Tibial artery (tissue), 4 donors: ENCODE measurements around the gene IGDCC3.

Source experiments
- DNase-seq, 2 donors: peaks; one replicate each; pipeline ENCODE4 v3.0.0-alpha.2; 2019
- H3K27ac ChIP-seq, 2 donors: fragments of 200-600 bp; sonication (generic) in 1 of 2; 1 replicate in 1 of 2; 2 replicates in 1 of 2; pipeline ENCODE4 v1.5.1; 2018 to 2019; ENCODE audit warnings: mild to moderate bottlenecking in 1 of 2
- H3K27me3 ChIP-seq, 2 donors: fragments of 200-600 bp; sonication (generic) in 1 of 2; one replicate each; pipeline versions ENCODE4 v1.5.1 to v1.6.0; 2016 to 2019
- H3K36me3 ChIP-seq, 3 donors: fragments of 200-600 bp; sonication (generic) in 2 of 3; one replicate each; pipeline ENCODE4 v1.5.1; 2016 to 2019; ENCODE audit warnings: mild to moderate bottlenecking in 2 of 3
- H3K4me1 ChIP-seq, 4 donors: fragments of 200-600 bp; sonication (generic) in 2 of 4; 1 replicate in 3 of 4; 2 replicates in 1 of 4; pipeline ENCODE4 v1.5.1; 2016 to 2019
- H3K4me3 ChIP-seq, 2 donors: fragments of 200-600 bp; sonication (generic) in 1 of 2; 1 replicate in 1 of 2; 2 replicates in 1 of 2; pipeline ENCODE4 v1.5.1; 2018 to 2019; ENCODE audit warnings: mild to moderate bottlenecking in 2 of 2
- H3K9me3 ChIP-seq, 3 donors: fragments of 200-600 bp; sonication (generic) in 1 of 3; one replicate each; pipeline ENCODE4 v1.5.1; 2016 to 2019
- intact Hi-C: fragments of 100-400 bp; cut with DNase I; formaldehyde crosslinking; loops from one replicate; pipeline ENCODE4 v1.15.0; 2023; ENCODE audit warnings: low total_unique reads
- TF ChIP-seq, protein P1 (sequence below), 2 experiments: fragments of 200-600 bp in 1 of 2; fragments of 450-650 bp in 1 of 2; IDR thresholded peaks; one replicate each; pipeline ENCODE4 v1.5.1; 2017 to 2019; ENCODE audit warnings: antibody characterized with exemption in 2 of 2, mild to moderate bottlenecking in 1 of 2, moderate library complexity in 1 of 2

Gene IGDCC3

GRCh38 chr15:65373163-65373651 is 4.6 kb downstream of the IGDCC3 start:
- H3K27ac ChIP-seq, result no peak overlapping the region
- peak in 1 of 2 donors; percentile 32 for DNase-seq
- H3K36me3 ChIP-seq, result no peaks in the 10 kb centered on the region
- intact Hi-C loops, result loop anchor here (5.0 kb wide), 1 partner anchor 41 kb away; no protein-coding TSS in a partner anchor
- TF ChIP-seq, protein P1, sequence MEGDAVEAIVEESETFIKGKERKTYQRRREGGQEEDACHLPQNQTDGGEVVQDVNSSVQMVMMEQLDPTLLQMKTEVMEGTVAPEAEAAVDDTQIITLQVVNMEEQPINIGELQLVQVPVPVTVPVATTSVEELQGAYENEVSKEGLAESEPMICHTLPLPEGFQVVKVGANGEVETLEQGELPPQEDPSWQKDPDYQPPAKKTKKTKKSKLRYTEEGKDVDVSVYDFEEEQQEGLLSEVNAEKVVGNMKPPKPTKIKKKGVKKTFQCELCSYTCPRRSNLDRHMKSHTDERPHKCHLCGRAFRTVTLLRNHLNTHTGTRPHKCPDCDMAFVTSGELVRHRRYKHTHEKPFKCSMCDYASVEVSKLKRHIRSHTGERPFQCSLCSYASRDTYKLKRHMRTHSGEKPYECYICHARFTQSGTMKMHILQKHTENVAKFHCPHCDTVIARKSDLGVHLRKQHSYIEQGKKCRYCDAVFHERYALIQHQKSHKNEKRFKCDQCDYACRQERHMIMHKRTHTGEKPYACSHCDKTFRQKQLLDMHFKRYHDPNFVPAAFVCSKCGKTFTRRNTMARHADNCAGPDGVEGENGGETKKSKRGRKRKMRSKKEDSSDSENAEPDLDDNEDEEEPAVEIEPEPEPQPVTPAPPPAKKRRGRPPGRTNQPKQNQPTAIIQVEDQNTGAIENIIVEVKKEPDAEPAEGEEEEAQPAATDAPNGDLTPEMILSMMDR (IDR thresholded peaks at IDR 0.05), result no peak
- peaks cover 0 to 60% of the 10 kb centered on the region in 2 donors for H3K27me3 ChIP-seq
- peaks cover 0 to 19% (median 15%) of the 10 kb centered on the region in 4 donors for H3K4me1 ChIP-seq
- no peaks in the 10 kb centered on the region for H3K9me3 ChIP-seq
- H3K4me3 ChIP-seq, result no peak overlapping the region

DNA sequence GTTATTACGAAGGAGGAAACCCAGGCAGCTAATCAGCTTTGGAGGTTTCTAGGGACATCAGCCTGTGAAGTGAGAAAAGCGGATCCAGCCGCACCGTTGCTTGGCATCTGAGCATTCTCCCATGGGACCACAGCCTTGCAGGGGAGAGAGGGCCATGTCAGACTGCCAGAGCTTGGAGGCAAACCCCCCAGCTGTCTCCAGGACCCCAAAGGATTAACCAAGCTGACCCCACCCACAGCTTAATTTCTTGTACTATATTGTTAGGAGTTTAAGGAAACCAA is 5.1 kb downstream of the IGDCC3 start:
- Histone ChIP-seq H3K4me1 (peaks cover 0 to 15% (median 10%) of the 10 kb centered on the region in 4 donors), H3K27ac (no peak overlapping the region), H3K27me3 (peaks cover 0 to 55% of the 10 kb centered on the region in 2 donors), H3K4me3 (no peak overlapping the region), H3K9me3 (no peaks in the 10 kb centered on the region), H3K36me3 (no peaks in the 10 kb centered on the region)
- no peak for DNase-seq
- intact Hi-C loops, result loop anchor here (5.0 kb wide), 1 partner anchor 40 kb away; no protein-coding TSS in a partner anchor
- TF ChIP-seq, protein P1 (IDR thresholded peaks at IDR 0.05), result no peak

GRCh38 chr15:65371976-65372786 is 5.6 kb downstream of the IGDCC3 start:
- Histone ChIP-seq H3K4me3 (no peak overlapping the region), H3K27me3 (peaks cover 0 to 55% of the 10 kb centered on the region in 2 donors), H3K27ac (no peak overlapping the region), H3K9me3 (no peaks in the 10 kb centered on the region), H3K36me3 (no peaks in the 10 kb centered on the region), H3K4me1 (peaks cover 0 to 10% (median 8%) of the 10 kb centered on the region in 4 donors)
- intact Hi-C loops, result loop anchor here (5.0 kb wide), 1 partner anchor 40 kb away; no protein-coding TSS in a partner anchor
- DNase-seq, result no peak
- TF ChIP-seq, protein P1 (IDR thresholded peaks at IDR 0.05), result no peak

DNA sequence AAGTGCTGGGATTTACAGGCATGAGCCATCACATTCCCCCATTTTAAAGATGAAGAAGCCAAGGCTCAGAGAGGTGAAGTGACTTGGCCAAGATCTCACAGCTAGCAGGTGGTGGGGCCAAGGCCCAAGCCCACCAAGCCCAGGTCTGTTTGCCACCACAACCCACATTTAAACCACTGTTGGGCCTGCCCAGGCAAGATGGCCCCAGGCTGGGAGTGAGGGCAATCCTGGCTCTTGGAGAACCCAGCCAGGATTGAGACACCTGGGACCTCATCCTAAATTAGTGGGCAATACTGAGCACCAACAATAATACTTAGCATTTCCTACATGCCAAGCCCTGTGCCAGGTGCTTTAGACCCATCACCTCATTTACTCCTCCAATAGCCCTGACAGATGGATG is 6.9 kb downstream of the IGDCC3 start:
- TF ChIP-seq, protein P1 (IDR thresholded peaks at IDR 0.05), result no peak
- Histone ChIP-seq H3K36me3 (no peaks in the 10 kb centered on the region), H3K27ac (no peak overlapping the region), H3K4me1 (no peaks in the 10 kb centered on the region), H3K4me3 (no peak overlapping the region), H3K9me3 (no peaks in the 10 kb centered on the region), H3K27me3 (peaks cover 0 to 43% of the 10 kb centered on the region in 2 donors)
- DNase-seq, result no peak
- intact Hi-C loops, result loop anchor here (5.0 kb wide), 1 partner anchor 39 kb away; no protein-coding TSS in a partner anchor

- H3K4me1 ChIP-seq, result no peaks in the 10 kb centered on the region
- no peaks in the 10 kb centered on the region for H3K36me3 ChIP-seq
- DNase-seq, result no peak
- intact Hi-C loops, result loop anchor here (5.0 kb wide), 1 partner anchor 37 kb away; no protein-coding TSS in a partner anchor
- H3K27me3 ChIP-seq, result peaks cover 0 to 34% of the 10 kb centered on the region in 2 donors
- no peak overlapping the region for H3K4me3 ChIP-seq
- H3K9me3 ChIP-seq, result no peaks in the 10 kb centered on the region
- TF ChIP-seq, protein P1 (IDR thresholded peaks at IDR 0.05), result no peak
- H3K27ac ChIP-seq, result no peak overlapping the region
Observed at GRCh38 chr15:65369651-65370050, 8.2 kb downstream of the IGDCC3 start.
